Measurements from ENCODE around the gene COQ10B.
A peak's percentile ranks its signal among the peaks of the same experiment; 100 is the strongest.

Gene COQ10B

GRCh38 chr2:197500503-197501131, 47.3 kb downstream of the COQ10B start:
- DNase-seq (ENCODE audit: low spot score) = no peak

DNA sequence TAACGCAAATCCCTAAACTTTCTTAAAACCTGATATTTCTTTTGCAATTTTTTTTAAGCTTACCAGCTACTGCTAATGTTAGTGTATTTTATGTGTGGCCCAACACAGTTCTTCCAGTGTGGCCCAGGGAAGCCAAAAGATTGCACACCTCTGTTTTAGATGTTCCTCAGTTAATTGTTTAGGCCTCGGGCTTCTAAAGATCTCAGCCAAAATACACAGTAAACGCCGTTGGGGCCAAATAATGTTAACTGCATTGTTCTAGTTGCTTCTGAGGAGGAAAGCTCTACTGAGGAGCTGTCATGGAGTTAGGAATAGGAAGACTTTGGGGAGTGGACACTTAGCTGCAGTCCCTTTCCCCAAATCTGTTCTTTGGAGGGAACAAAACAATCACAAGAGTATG, 48.8 kb downstream of the COQ10B start:
- DNase-seq (ENCODE audit: low spot score) = no peak

DNA sequence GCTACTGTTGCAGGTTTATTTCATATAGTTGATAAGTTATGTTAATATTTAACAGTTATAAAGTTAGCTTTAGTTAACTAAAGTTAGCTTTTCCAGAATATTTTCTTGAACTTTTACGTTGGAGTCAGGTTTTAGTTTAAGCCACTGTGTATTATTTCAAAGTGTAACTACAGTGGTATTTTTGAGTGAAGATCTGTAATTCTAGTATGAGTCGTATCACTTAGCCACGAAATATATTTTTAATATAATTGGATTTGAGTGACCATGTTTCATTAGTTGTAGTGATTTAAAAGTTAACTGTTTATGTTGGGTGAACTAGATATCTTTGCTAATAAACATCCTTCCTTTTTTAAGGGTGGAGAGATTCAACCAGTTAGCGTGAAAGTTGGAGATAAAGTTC, 49.3 kb downstream of the COQ10B start:
- DNase-seq (ENCODE audit: low spot score) = no peak

GRCh38 chr2:197504000-197504399, 50.6 kb downstream of the COQ10B start:
- no peak for DNase-seq (ENCODE audit: low spot score)

DNA sequence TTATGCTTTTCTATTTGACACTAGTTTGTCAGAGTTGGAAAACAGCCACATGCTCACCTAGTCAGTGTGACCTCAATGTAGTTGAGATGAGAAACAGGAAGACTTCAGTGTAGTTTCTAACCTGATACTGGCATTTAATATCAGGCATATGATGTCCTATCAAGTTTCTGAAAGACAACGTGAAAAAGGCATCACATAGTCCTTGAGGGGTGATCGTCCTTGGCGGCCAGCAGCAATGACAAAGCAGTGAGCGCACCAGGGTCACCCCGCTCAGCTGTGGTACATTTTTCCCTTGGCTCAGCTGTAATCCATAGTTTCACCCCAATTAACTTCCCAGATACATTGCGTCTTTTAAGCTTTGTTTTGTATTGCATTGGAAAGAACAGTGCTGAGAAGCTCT, 51.2 kb downstream of the COQ10B start:
- no peak for DNase-seq (ENCODE audit: low spot score)

DNA sequence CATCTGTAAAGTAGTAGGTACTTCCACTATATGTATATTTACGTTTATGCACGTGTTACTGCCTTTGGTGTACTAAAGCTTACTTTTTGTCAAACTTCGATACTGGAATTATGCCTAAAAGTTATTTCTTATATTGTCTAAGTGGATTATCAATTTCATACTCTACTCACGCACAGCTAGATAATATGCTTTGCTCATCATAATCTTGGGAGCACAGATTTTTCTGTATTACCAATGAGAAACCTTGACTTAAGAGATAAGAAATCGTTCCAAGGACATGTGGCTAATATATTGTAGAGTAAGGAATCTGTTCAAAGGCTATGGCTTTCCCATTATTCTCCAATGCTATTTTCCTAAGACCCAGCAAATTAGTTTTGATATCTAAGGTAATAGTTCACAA, 53.3 kb downstream of the COQ10B start:
- DNase-seq (ENCODE audit: low spot score) = no peak

DNA sequence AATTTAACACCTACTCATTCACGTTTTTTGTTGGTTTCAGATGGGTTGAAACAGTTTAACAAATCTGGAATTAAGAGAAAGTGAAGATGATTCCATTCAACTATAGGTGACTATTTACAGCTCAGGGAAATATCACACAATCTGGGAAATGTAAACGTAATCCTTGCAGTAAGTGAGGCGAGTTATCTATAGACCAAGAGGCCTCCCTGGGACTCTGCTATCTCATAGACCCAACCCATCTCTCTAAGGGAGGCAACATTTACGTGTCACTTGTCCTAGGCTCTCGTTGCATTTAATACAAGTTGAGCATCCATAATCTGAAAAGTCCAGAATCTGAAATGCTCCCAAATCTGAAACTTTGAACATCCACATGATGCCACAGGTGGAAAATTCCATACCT, 60.6 kb downstream of the COQ10B start:
- no peak for DNase-seq (ENCODE audit: low spot score)

GRCh38 chr2:197514754-197515153, 61.4 kb downstream of the COQ10B start:
- no peak for DNase-seq (ENCODE audit: low spot score)

- no peak for DNase-seq (ENCODE audit: low spot score)
Measured at GRCh38 chr2:197515315-197515738, 62.0 kb downstream of the COQ10B start.

DNA sequence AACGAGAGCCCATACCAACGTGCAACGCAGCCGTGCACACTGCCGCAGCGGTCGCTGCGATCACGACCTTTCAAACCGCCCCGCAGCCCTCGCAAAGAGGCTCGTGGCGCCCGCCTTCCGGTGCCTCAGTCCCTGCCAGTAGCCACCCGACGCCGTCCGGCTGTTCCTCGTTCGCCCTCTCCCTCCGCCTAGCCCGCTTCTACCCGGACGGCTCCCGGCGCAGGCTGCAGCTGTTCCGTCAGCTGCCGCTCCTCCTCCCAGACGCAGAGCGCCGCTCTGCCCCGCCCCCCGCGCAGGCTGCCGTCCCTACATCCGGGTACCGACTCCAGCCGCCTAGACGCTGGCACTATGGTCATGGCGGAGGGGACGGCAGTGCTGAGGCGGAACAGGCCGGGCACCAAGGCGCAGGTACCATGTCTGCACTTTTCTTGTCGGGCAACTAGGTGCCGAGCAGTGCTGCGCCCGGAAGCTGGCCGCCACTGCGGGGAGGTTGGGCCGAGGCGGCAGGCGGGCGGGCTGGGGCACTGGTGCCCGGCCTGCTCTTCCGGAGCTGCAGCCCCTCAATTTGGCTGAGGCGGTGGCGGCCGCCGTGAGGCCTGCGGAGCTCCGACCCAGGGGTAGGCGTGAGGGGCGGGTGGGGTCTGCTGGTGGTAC, 62.5 kb downstream of the COQ10B start, which contains the start of gene MOB4:
Gene MOB4, plus strand, starts transcription at position 328 of the 654 bp plus-strand sequence. Its CDS starts 21 bp downstream, at position 349.
- DNase-seq (ENCODE audit: low spot score) = peak; percentile 97

- peak; percentile 49 for DNase-seq (ENCODE audit: low spot score)
Measured at GRCh38 chr2:197516393-197516761, 63.0 kb downstream of the COQ10B start.

GRCh38 chr2:197517150-197517549, 63.8 kb downstream of the COQ10B start:
- DNase-seq (ENCODE audit: low spot score) = no peak
